Thyroid gland (tissue), 4 donors: ENCODE results near the gene TBC1D8. TPM values are rescaled to one million over a fixed set of nuclear protein-coding genes. Genes with fewer than 3 reads are reported as not detected.

Source experiments
- DNase-seq, 2 donors: peaks; one replicate each; pipeline ENCODE4 v3.0.0-alpha.2; 2019
- H3K27ac ChIP-seq, 3 donors: fragments of 200-600 bp; sonication (generic); 1 replicate in 2 of 3; 2 replicates in 1 of 3; pipeline ENCODE4 v1.5.1; 2016 to 2019; ENCODE audit warnings: mild to moderate bottlenecking in 1 of 3, moderate library complexity in 1 of 3
- H3K27me3 ChIP-seq: fragments of 200-600 bp; sonication (generic); one replicate; pipeline ENCODE4 v1.5.1; 2019
- H3K36me3 ChIP-seq, 2 donors: fragments of 200-600 bp; sonication (generic); one replicate each; pipeline ENCODE4 v1.5.1; 2016 to 2019
- H3K4me1 ChIP-seq, 2 donors: fragments of 200-600 bp; sonication (generic); one replicate each; pipeline ENCODE4 v1.5.1; 2017 to 2019
- H3K4me3 ChIP-seq, 3 donors: fragments of 200-600 bp; sonication (generic); replicated peaks in 1 of 3; 1 replicate in 2 of 3; 2 replicates in 1 of 3; pipeline ENCODE4 v1.5.1; 2016; ENCODE audit warnings: mild to moderate bottlenecking in 1 of 3
- H3K9me3 ChIP-seq: fragments of 200-600 bp; sonication (generic); one replicate; pipeline ENCODE4 v1.5.1; 2017
- CTCF ChIP-seq, 6 experiments: fragments of 200-600 bp in 3 of 6; fragments of 450-650 bp in 3 of 6; sonication (generic) in 3 of 6; IDR thresholded peaks; one replicate each; pipeline ENCODE4 v1.5.1; 2016 to 2019; ENCODE audit warnings: antibody characterized with exemption in 6 of 6, mild to moderate bottlenecking in 2 of 6, inconsistent platforms in 1 of 6, moderate library complexity in 1 of 6
- POLR2A ChIP-seq, 2 donors: fragments of 450-650 bp; IDR thresholded peaks; one replicate each; pipeline ENCODE4 v1.6.1; 2017; ENCODE audit warnings: antibody characterized with exemption in 2 of 2, mild to moderate bottlenecking in 2 of 2, moderate library complexity in 1 of 2
- WGBS, 2 donors: methylation state at CpG; one replicate each; pipeline ENCODE4 v1.1.5; 2017; 5-methylcytosine and 5-hydroxymethylcytosine counted together
- intact Hi-C: fragments of 100-400 bp; cut with DNase I; formaldehyde crosslinking; loops from one replicate; pipeline ENCODE4 v1.15.1; 2023
- total RNA-seq, 4 donors: library from RNA; depleted of rRNA; stranded (reverse); fragments of >200 nt; gene quantifications; one replicate each; pipeline ENCODE4 v1.2.3, GENCODE V29; 2016

Gene TBC1D8
- total RNA-seq, 4 donors from 2014 or later: 16.4 to 36.8 (median 27.1) TPM

- intact Hi-C loops: no loop called here
- Histone ChIP-seq H3K27ac (no peak overlapping the region), H3K9me3 (no peaks in the 10 kb centered on the region), H3K27me3 (no peaks in the 10 kb centered on the region), H3K4me1 (peaks cover 0 to 5% of the 10 kb centered on the region in 2 donors), H3K4me3 (no peak overlapping the region), H3K36me3 (peaks cover 0 to 4% of the 10 kb centered on the region in 2 donors)
- TF ChIP-seq POLR2A (IDR thresholded peaks at IDR 0.05) (no peak), CTCF (IDR thresholded peaks at IDR 0.05) (no peak)
- 96 to 100% methylated on average over 1 to 6 of the region's 6 CpGs for WGBS, 2 donors
- DNase-seq: no peak
Observed at GRCh38 chr2:100976061-100976460, 175.1 kb downstream of the TBC1D8 start.

- 91 to 98% methylated on average over 7 of the region's 7 CpGs for WGBS, 2 donors
- Histone ChIP-seq H3K4me3 (no peak overlapping the region), H3K36me3 (peaks cover 0 to 4% of the 10 kb centered on the region in 2 donors), H3K27ac (no peak overlapping the region), H3K4me1 (peaks cover 0 to 5% of the 10 kb centered on the region in 2 donors), H3K9me3 (no peaks in the 10 kb centered on the region), H3K27me3 (no peaks in the 10 kb centered on the region)
- intact Hi-C loops: no loop called here
- TF ChIP-seq CTCF (IDR thresholded peaks at IDR 0.05): no peak
- DNase-seq: no peak
Observed at GRCh38 chr2:100975521-100975785, 175.7 kb downstream of the TBC1D8 start.

GRCh38 chr2:100974712-100975520 lies 176.3 kb downstream of the TBC1D8 start:
- Histone ChIP-seq H3K27me3 (no peaks in the 10 kb centered on the region), H3K27ac (no peak overlapping the region), H3K4me3 (no peak overlapping the region), H3K36me3 (peaks cover 0 to 4% of the 10 kb centered on the region in 2 donors), H3K9me3 (no peaks in the 10 kb centered on the region), H3K4me1 (peaks cover 0 to 5% of the 10 kb centered on the region in 2 donors)
- intact Hi-C loops: no loop called here
- DNase-seq: no peak
- no peak for TF ChIP-seq CTCF (IDR thresholded peaks at IDR 0.05)
- no peak for TF ChIP-seq POLR2A (IDR thresholded peaks at IDR 0.05)
- WGBS, 2 donors: 93 to 95% methylated on average over 22 of the region's 22 CpGs

- 94 to 95% methylated on average over 7 of the region's 7 CpGs for WGBS, 2 donors
- H3K27ac ChIP-seq: no peak overlapping the region
- H3K9me3 ChIP-seq: no peaks in the 10 kb centered on the region
- TF ChIP-seq CTCF (IDR thresholded peaks at IDR 0.05): no peak
- TF ChIP-seq POLR2A (IDR thresholded peaks at IDR 0.05): no peak
- H3K36me3 ChIP-seq: peaks cover 4% of the 10 kb centered on the region in 2 donors
- no peak overlapping the region for H3K4me3 ChIP-seq
- no peak for DNase-seq
- intact Hi-C loops: no loop called here
- H3K27me3 ChIP-seq: no peaks in the 10 kb centered on the region
- peaks cover 0 to 5% of the 10 kb centered on the region in 2 donors for H3K4me1 ChIP-seq
Observed at GRCh38 chr2:100972452-100972851, 178.7 kb downstream of the TBC1D8 start.

- Histone ChIP-seq H3K4me1 (peaks cover 0 to under 1% of the 10 kb centered on the region in 2 donors), H3K27ac (no peak overlapping the region), H3K9me3 (no peaks in the 10 kb centered on the region), H3K4me3 (no peak overlapping the region), H3K27me3 (no peaks in the 10 kb centered on the region), H3K36me3 (peaks cover 4% of the 10 kb centered on the region in 2 donors)
- no peak for TF ChIP-seq CTCF (IDR thresholded peaks at IDR 0.05)
- TF ChIP-seq POLR2A (IDR thresholded peaks at IDR 0.05): no peak
- intact Hi-C loops: no loop called here
- 94% methylated on average over 9 of the region's 9 CpGs for WGBS, 2 donors
- DNase-seq: no peak
Observed at GRCh38 chr2:100971221-100971620, 180.0 kb downstream of the TBC1D8 start.
